SK-N-SH (cell line): ENCODE measurements around the gene DGKK.

ENCODE experiments used
- EZH2phosphoT487 ChIP-seq: fragments of 200-600 bp; sonication (generic); IDR thresholded peaks from 2 replicates; pipeline ENCODE4 v1.6.1; 2017; ENCODE audit warnings: low read depth, mixed run types, mild to moderate bottlenecking, antibody characterized with exemption, moderate library complexity, borderline replicate concordance
- RAD21 ChIP-seq: IDR thresholded peaks from 2 replicates; pipeline ENCODE4 v1.6.1; 2012; ENCODE audit warnings: mild to moderate bottlenecking, low read length
- TAF1 ChIP-seq: IDR thresholded peaks from 2 replicates; pipeline ENCODE4 v1.6.1; 2012; ENCODE audit warnings: low read depth, mild to moderate bottlenecking, low read length, moderate library complexity, borderline replicate concordance

- TF ChIP-seq RAD21 (no peak), EZH2phosphoT487 (no peak), TAF1 (no peak)
Observed at GRCh38 chrX:50403903-50404302, 66.7 kb downstream of the DGKK start.
